T-cell (primary cell): Measurements from ENCODE around the gene SLC25A10. TPM values are rescaled to one million over a fixed set of nuclear protein-coding genes. Genes with fewer than 3 reads are reported as not detected.
"Not testable (repeated sequence)": the region's sequence is repeated elsewhere in the genome, so short reads cannot be mapped to it uniquely, and the experiment has no call there.

ENCODE experiments used
- ATAC-seq, 4 experiments: fragments of 200-7000 bp in 3 of 4; fragments of 150-1000 bp in 1 of 4; cut with Tn5 transposase; replicated peaks in 1 of 4; 1 replicate in 3 of 4; 2 replicates in 1 of 4; pipeline ENCODE4 v1.10.0; 2021; ENCODE audit warnings: moderate library complexity in 3 of 4, mild to moderate bottlenecking in 2 of 4, moderate number of reproducible peaks in 1 of 4
- CTCF ChIA-PET, 2 donors: fragments of 300-600 bp; sonication (Branson Sonifier 250); formaldehyde crosslinking; loops; one replicate each; lab custom pipeline; 2022; ENCODE audit warnings: antibody characterized with exemption in 2 of 2; lab: Charles Lee
- POLR2A ChIA-PET, 2 donors: fragments of 300-600 bp; sonication (Branson Sonifier 250); formaldehyde crosslinking; loops; one replicate each; lab custom pipeline; 2022; ENCODE audit warnings: antibody characterized with exemption in 2 of 2; lab: Charles Lee
- DNase-seq, 35 experiments: peaks; one replicate each; pipeline versions ENCODE4 v3.0.0 to v3.0.0-alpha.2; 2013 to 2023
- H3K27ac ChIP-seq: one replicate; pipeline ENCODE4 v1.5.1; 2013; ENCODE audit warnings: low read length
- H3K27me3 ChIP-seq, 2 experiments: replicated peaks in 1 of 2; 1 replicate in 1 of 2; 2 replicates in 1 of 2; pipeline versions ENCODE4 v1.6.1 to v1.7.0; 2013; ENCODE audit warnings: low read length in 1 of 2, mixed read lengths in 1 of 2; ENCODE audit not compliant: control insufficient read depth in 2 of 2, insufficient read depth in 2 of 2; ENCODE audit errors: extremely low read depth in 1 of 2
- H3K36me3 ChIP-seq, 2 donors: 1 replicate in 1 of 2; 2 replicates in 1 of 2; pipeline versions ENCODE4 v1.6.1 to v1.7.0; 2013; ENCODE audit warnings: low read length in 1 of 2; ENCODE audit not compliant: control insufficient read depth in 2 of 2, insufficient read depth in 1 of 2; ENCODE audit errors: extremely low read depth in 1 of 2
- H3K4me1 ChIP-seq, 2 experiments: 1 replicate in 1 of 2; 2 replicates in 1 of 2; pipeline versions ENCODE4 v1.6.1 to v1.7.0; 2013; ENCODE audit warnings: low read length in 2 of 2, mixed read lengths in 1 of 2; ENCODE audit not compliant: insufficient read depth in 2 of 2, control insufficient read depth in 1 of 2; ENCODE audit errors: extremely low read depth in 1 of 2
- H3K4me3 ChIP-seq, 2 donors: 1 replicate in 1 of 2; 2 replicates in 1 of 2; pipeline versions ENCODE4 v1.5.1 to v1.7.0; 2013; ENCODE audit warnings: mild to moderate bottlenecking in 2 of 2, low read length in 1 of 2, moderate library complexity in 1 of 2; ENCODE audit not compliant: control insufficient read depth in 1 of 2; ENCODE audit errors: extremely low read depth in 1 of 2
- H3K9me3 ChIP-seq: 2 replicates; pipeline ENCODE4 v1.7.0; 2013
- H3K27ac Mint-ChIP-seq, 2 donors: one replicate each; pipeline ENCODE4 v1.8.0; 2020 to 2021; ENCODE audit warnings: mild to moderate bottlenecking in 2 of 2, mixed read lengths in 2 of 2
- H3K27me3 Mint-ChIP-seq, 2 donors: one replicate each; pipeline ENCODE4 v1.8.0; 2021 to 2022; ENCODE audit warnings: mixed read lengths in 2 of 2
- H3K36me3 Mint-ChIP-seq: one replicate; pipeline ENCODE4 v1.8.0; 2021; ENCODE audit warnings: mixed read lengths
- H3K4me1 Mint-ChIP-seq, 3 donors: one replicate each; pipeline ENCODE4 v1.8.0; 2020 to 2022; ENCODE audit warnings: mixed read lengths in 3 of 3, mild to moderate bottlenecking in 1 of 3
- H3K4me3 Mint-ChIP-seq, 3 donors: one replicate each; pipeline ENCODE4 v1.8.0; 2020 to 2022; ENCODE audit warnings: mild to moderate bottlenecking in 3 of 3, mixed read lengths in 3 of 3, moderate library complexity in 3 of 3
- H3K9me3 Mint-ChIP-seq, 3 donors: one replicate each; pipeline ENCODE4 v1.8.0; 2020 to 2022; ENCODE audit warnings: mixed read lengths in 3 of 3
- WGBS: methylation state at CpG from one replicate; pipeline ENCODE4 v1.1.5; 2013; ENCODE audit warnings: missing lambda C conversion rate; ENCODE audit not compliant: insufficient coverage; 5-methylcytosine and 5-hydroxymethylcytosine counted together
- total RNA-seq, 35 experiments: library from RNA in 6 of 35; stranded (reverse) in 6 of 35; fragments of 120-200 nt in 1 of 35; gene quantifications; one replicate each; pipeline versions ENCODE4 v1.2.1 to v1.2.4 and lab custom pipeline; 2013 to 2026

The SLC25A10 gene
- total RNA-seq, 5 donors from 2014 or later (not counting 1 experiment from before 2014, with no cell fraction given), result 3.3 to 8.3 (median 7.4) TPM

DNA sequence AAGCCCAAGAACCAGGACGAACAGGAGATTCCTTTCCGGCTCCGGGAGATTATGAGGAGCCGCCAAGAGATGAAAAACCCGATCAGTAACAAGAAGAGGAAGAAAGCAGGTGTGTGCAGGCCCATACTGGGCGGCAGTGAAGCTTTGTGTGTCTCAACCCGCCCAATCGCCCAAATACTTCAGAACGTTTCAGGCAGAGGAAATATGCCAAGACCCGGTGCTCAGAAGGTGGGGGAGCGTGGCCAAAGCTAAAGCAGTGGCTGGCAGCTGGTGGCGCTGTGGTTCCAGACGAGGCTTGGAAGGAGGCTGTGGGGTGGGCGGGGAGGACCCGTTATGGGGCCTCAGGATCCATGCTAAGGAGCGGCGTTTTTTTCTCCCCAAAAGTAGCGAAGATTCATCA, 44.3 kb upstream of the SLC25A10 start:
- Histone ChIP-seq H3K27ac (no peak overlapping the region), H3K36me3 (peaks cover 15 to 48% of the 10 kb centered on the region in 2 donors), H3K9me3 (no peaks in the 10 kb centered on the region), H3K4me1 (peaks cover 23 to 54% of the 10 kb centered on the region in 2 experiments), H3K27me3 (no peaks in the 10 kb centered on the region), H3K4me3 (no peak overlapping the region)
- Mint-ChIP-seq H3K4me3 (peak overlapping the region; percentile 81 to 90 (median 85)), H3K27ac (no peak overlapping the region), H3K27me3 (no peaks in the 10 kb centered on the region), H3K36me3 (peaks cover 5% of the 10 kb centered on the region), H3K9me3 (no peaks in the 10 kb centered on the region), H3K4me1 (peaks cover 34 to 42% (median 34%) of the 10 kb centered on the region in 3 donors)
- ATAC-seq (no peak), DNase-seq (no peak)
- CTCF ChIA-PET, result no interaction called here
- POLR2A ChIA-PET, result no interaction called here
- WGBS, result 81% methylated on average over 17 of the region's 18 CpGs

DNA sequence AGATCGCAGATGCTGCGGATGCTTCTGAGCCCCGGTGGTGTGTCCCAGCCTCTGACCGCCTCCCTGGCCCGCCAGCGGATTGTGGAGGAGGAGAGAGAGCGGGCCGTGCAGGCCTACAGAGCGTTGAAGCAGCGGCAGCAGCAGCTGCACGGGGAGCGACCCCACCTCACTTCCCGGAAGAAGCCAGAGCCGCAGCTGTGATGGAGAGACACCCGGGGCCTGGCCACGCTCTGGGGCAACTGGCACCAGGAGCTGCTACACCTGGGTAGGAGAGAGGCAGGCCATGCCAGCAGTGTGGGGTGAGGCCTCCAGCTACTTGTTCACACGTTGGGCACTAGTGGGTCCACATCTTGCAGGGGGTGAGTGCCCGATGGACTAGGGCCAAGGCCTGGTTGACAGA, 39.6 kb upstream of the SLC25A10 start:
- Histone ChIP-seq H3K27me3 (no peaks in the 10 kb centered on the region), H3K36me3 (peaks cover 16 to 51% of the 10 kb centered on the region in 2 donors), H3K4me3 (no peak overlapping the region), H3K27ac (no peak overlapping the region), H3K4me1 (peaks cover 3 to 20% of the 10 kb centered on the region in 2 experiments), H3K9me3 (no peaks in the 10 kb centered on the region)
- no peak for DNase-seq
- WGBS, result 97% methylated on average over 8 of the region's 18 CpGs
- ATAC-seq, result no peak
- ChIA-PET CTCF (no interaction called here), POLR2A (no interaction called here)
- Mint-ChIP-seq H3K4me1 (peaks cover 16 to 21% (median 16%) of the 10 kb centered on the region in 3 donors), H3K4me3 (no peak overlapping the region), H3K36me3 (peaks cover 5% of the 10 kb centered on the region), H3K9me3 (no peaks in the 10 kb centered on the region), H3K27me3 (no peaks in the 10 kb centered on the region), H3K27ac (no peak overlapping the region)

- Histone ChIP-seq H3K4me1 (peaks cover 0 to 16% of the 10 kb centered on the region in 2 experiments), H3K36me3 (peaks cover 16 to 51% of the 10 kb centered on the region in 2 donors), H3K27ac (no peak overlapping the region), H3K9me3 (no peaks in the 10 kb centered on the region), H3K27me3 (no peaks in the 10 kb centered on the region), H3K4me3 (no peak overlapping the region)
- DNase-seq (no peak), ATAC-seq (no peak)
- H3K9me3 Mint-ChIP-seq, result no peaks in the 10 kb centered on the region
- H3K27ac Mint-ChIP-seq, result no peak overlapping the region
- H3K4me1 Mint-ChIP-seq, result peaks cover 12 to 16% (median 13%) of the 10 kb centered on the region in 3 donors
- whole genome bisulfite sequencing, result 88% methylated on average over 6 of the region's 16 CpGs
- CTCF ChIA-PET, result no interaction called here
- H3K36me3 Mint-ChIP-seq, result peaks cover under 1% of the 10 kb centered on the region
- no peaks in the 10 kb centered on the region for H3K27me3 Mint-ChIP-seq
- H3K4me3 Mint-ChIP-seq, result no peak overlapping the region
- POLR2A ChIA-PET, result no interaction called here
Measured at GRCh38 chr17:81672954-81673353, 39.1 kb upstream of the SLC25A10 start.

DNA sequence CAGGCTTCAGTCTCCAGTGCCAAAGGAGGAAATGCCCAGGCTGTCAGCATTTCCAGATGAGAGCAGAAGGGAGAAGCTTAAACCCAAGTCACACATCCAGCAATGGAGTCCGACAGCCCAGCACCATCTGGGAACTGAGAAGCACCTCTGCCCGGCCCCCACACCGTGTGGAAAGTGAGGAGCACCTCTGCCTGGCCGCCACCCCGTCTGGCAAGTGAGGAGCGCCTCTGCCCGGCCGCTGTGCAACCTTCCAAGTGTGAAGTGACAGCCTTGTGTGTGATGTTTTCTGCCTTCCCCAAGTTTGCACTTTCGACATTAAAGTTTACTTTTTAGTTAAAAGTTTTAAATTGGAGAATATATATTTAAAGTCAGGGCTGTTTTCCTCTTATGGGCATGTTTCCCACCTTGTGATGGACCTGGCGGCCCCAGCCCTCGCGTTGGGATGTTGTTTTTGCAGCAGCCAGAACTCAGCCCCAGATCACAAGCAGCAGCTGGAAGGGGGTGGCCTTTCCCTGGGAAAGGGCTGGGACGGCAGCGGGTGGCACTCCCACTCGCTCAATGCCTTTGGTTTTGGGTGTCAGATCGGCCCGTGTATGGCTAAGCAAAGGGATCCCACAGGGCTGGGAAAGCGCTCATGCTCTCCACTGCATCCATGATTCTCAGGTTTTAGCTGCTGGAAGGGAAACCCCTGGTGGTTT, 38.4 kb upstream of the SLC25A10 start:
- Mint-ChIP-seq H3K36me3 (no peaks in the 10 kb centered on the region), H3K27ac (no peak overlapping the region), H3K27me3 (no peaks in the 10 kb centered on the region), H3K4me3 (no peak overlapping the region), H3K4me1 (peaks cover 6 to 8% (median 7%) of the 10 kb centered on the region in 3 donors), H3K9me3 (no peaks in the 10 kb centered on the region)
- Histone ChIP-seq H3K27ac (no peak overlapping the region), H3K27me3 (no peaks in the 10 kb centered on the region), H3K9me3 (no peaks in the 10 kb centered on the region), H3K4me3 (no peak overlapping the region), H3K4me1 (peaks cover 0 to 9% of the 10 kb centered on the region in 2 experiments), H3K36me3 (peaks cover 16 to 46% of the 10 kb centered on the region in 2 donors)
- ChIA-PET POLR2A (no interaction called here), CTCF (no interaction called here)
- WGBS, result 83% methylated on average over 14 of the region's 18 CpGs
- ATAC-seq, result no peak
- DNase-seq, result no peak

DNA sequence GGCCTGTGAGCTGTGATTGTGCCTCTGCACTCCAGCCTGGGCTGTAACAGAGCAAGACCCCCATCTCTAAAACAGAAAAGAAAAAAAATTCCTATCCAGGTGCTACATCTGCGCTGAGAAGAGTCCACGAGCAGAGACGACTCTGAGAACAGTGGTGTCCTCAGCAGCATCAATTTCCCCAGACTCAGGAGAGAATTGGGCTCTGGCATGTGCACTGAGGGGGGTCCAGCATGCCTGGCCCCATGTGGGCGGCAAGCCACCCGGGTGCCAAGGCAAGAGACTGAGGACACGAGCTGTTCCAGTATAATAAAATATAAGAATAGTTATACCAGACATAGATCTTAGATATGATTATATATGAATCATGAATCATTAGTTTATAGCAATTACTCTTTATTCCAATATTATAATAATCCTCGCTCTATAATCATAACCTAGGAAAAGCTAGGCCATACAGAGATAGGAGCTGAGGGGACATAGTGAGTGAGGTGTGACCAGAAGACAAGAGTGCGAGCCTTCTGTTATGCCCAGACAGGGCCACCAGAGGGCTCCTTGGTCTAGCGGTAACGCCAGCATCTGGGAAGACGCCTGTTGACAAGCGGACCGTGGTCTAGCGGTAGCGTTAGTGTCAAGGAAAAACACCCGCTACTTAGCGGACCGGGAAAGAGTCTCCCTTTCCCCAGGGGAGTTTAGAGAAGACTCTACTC, 36.4 kb upstream of the SLC25A10 start:
- DNase-seq, result peak in 9 of 35 experiments; percentile 12 to 38 (median 24)
- ATAC-seq, H3K4me3 Mint-ChIP-seq, H3K9me3 Mint-ChIP-seq, H3K27ac Mint-ChIP-seq, H3K27me3 ChIP-seq, POLR2A ChIA-PET, H3K27ac ChIP-seq, H3K36me3 Mint-ChIP-seq, H3K4me1 ChIP-seq, H3K9me3 ChIP-seq, H3K27me3 Mint-ChIP-seq, H3K4me3 ChIP-seq, CTCF ChIA-PET: not testable (repeated sequence)
- peaks cover 6 to 12% (median 8%) of the 10 kb centered on the region in 3 donors for H3K4me1 Mint-ChIP-seq
- H3K36me3 ChIP-seq, result peaks cover 12 to 28% of the 10 kb centered on the region in 2 donors
- WGBS, result 80% methylated on average over 4 of the region's 18 CpGs

GRCh38 chr17:81676906-81677305, 35.2 kb upstream of the SLC25A10 start:
- H3K27me3 ChIP-seq, result no peaks in the 10 kb centered on the region
- H3K36me3 Mint-ChIP-seq, result no peaks in the 10 kb centered on the region
- POLR2A ChIA-PET, result interaction anchor here in 1 of 2 donors (0.6 kb wide), 1 partner anchor 9 kb away, joined by 3 read pairs; no protein-coding TSS in a partner anchor

More at GRCh38 chr17:81676906-81677305, 35.2 kb upstream of the SLC25A10 start:
- Mint-ChIP-seq H3K4me1 (peaks cover 9 to 14% (median 12%) of the 10 kb centered on the region in 3 donors), H3K27me3 (no peaks in the 10 kb centered on the region), H3K27ac (no peak overlapping the region), H3K4me3 (no peak overlapping the region), H3K9me3 (no peaks in the 10 kb centered on the region)
- Histone ChIP-seq H3K4me1 (peaks cover 0 to 4% of the 10 kb centered on the region in 2 experiments), H3K36me3 (peaks cover 9 to 20% of the 10 kb centered on the region in 2 donors), H3K27ac (no peak overlapping the region), H3K9me3 (no peaks in the 10 kb centered on the region), H3K4me3 (no peak overlapping the region)
- CTCF ChIA-PET, result no interaction called here
- 96% methylated on average over 16 of the region's 17 CpGs for WGBS
- no peak for ATAC-seq
- no peak for DNase-seq
